Measurements from ENCODE around the gene HIPK2.

HIPK2 gene

GRCh38 chr7:139791316-139791715 is 13.5 kb upstream of the HIPK2 start:
- no peak for DNase-seq (ENCODE audit: low read depth, low spot score)
- H3K4me3 ChIP-seq (ENCODE audit: low read length): no peak overlapping the region

DNA sequence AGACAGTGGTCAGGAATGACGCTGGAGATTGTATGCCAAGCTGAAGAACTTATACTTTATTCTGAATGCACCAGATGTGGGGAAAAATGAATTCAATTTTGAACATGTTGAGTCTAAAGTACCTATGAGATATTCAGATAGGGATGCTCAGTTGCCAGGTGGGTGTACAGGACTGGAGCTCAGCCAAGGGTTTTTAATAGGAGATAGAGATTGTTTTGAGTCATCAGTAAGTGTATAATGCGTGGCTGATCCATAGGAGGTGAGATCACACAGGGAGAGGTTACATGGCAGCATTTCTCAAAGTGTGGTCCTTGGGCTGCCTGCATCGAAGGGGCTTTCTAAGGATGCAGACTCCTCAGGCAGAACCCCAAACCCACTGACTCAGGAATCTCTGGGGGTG is 6.8 kb upstream of the HIPK2 start:
- no peak for DNase-seq (ENCODE audit: low read depth, low spot score)

GRCh38 chr7:139783647-139784385 is 6.0 kb upstream of the HIPK2 start:
- no peak overlapping the region for H3K4me3 ChIP-seq (ENCODE audit: low read length)
- no peak for DNase-seq (ENCODE audit: low read depth, low spot score)

More for the DNA sequence above, 6.8 kb upstream of the HIPK2 start:
- H3K4me3 ChIP-seq (ENCODE audit: low read length): no peak overlapping the region

DNA sequence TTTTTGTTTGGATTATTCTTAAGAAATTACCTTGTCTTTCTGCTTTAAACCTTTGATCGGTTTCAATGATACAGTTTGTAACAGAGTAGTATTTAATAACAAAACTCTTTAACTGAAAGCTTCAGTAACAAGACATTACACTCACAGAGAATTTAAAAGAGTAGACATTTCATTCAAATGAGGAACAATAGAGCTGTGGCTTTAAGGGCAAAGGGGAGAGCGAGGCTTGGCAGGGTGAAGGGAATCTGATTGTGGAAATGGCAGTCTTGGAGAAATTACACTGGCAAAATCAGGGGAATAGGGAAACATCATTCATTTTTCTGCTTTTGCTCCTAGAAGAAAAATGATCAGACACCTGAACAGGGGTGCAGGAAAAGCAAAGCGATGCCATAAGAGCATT is 5.1 kb upstream of the HIPK2 start:
- H3K4me3 ChIP-seq (ENCODE audit: low read length): no peak overlapping the region
- DNase-seq (ENCODE audit: low read depth, low spot score): no peak

GRCh38 chr7:139777133-139777891 is 486 bp downstream of the HIPK2 start:
- no peak for DNase-seq (ENCODE audit: low read depth, low spot score)
- peak overlapping the region; percentile 79 for H3K4me3 ChIP-seq (ENCODE audit: low read length)

DNA sequence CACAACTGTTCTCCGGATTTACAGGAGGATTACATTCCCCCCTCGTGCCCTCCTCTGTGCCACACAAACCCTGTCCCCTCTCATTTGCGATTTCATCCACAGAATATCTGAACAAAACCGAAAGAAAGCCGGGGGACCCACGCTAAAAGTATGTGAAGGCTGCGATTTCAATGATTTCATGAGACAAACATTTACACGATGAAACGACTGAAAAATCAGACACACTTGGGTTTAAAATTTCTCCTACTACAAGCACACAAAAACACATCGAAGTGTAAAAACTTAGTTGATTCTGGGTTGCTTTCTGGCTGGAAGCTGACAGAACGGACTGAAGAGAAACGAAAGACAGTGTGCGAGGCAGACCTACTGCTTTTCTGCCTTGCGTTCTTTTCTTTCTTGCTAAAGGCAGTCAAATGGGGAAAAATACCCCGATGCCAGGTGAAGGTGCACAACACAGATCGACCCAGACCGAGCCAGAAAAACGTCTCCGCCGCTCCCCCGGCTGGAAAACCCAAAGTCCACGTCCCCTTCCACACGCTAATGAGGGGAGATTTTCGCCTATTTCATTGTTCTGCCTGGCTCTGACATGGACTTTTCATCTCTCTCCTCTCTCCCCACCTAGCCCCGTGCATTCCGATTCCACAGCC is 1.2 kb downstream of the HIPK2 start:
- DNase-seq (ENCODE audit: low read depth, low spot score): peak; percentile 30
- H3K4me3 ChIP-seq (ENCODE audit: low read length): peak overlapping the region; percentile 79

- peak; percentile 81 for DNase-seq (ENCODE audit: low read depth, low spot score)
Measured at GRCh38 chr7:139775829-139776266, 1.9 kb downstream of the HIPK2 start.

GRCh38 chr7:139774376-139774775 is 3.4 kb downstream of the HIPK2 start:
- no peak overlapping the region for H3K4me3 ChIP-seq (ENCODE audit: low read length)

More at GRCh38 chr7:139775829-139776266, 1.9 kb downstream of the HIPK2 start:
- H3K4me3 ChIP-seq (ENCODE audit: low read length): peak overlapping the region; percentile 79

GRCh38 chr7:139773371-139773770 is 4.4 kb downstream of the HIPK2 start:
- DNase-seq (ENCODE audit: low read depth, low spot score): no peak
- no peak overlapping the region for H3K4me3 ChIP-seq (ENCODE audit: low read length)

More at GRCh38 chr7:139774376-139774775, 3.4 kb downstream of the HIPK2 start:
- DNase-seq (ENCODE audit: low read depth, low spot score): no peak

GRCh38 chr7:139772873-139773272 is 4.9 kb downstream of the HIPK2 start:
- DNase-seq (ENCODE audit: low read depth, low spot score): no peak
- H3K4me3 ChIP-seq (ENCODE audit: low read length): no peak overlapping the region

- no peak for DNase-seq (ENCODE audit: low read depth, low spot score)
- H3K4me3 ChIP-seq (ENCODE audit: low read length): no peak overlapping the region
Measured at GRCh38 chr7:139772115-139772514, 5.7 kb downstream of the HIPK2 start.

GRCh38 chr7:139771001-139771956 is 6.5 kb downstream of the HIPK2 start:
- H3K4me3 ChIP-seq (ENCODE audit: low read length): no peak overlapping the region
- no peak for DNase-seq (ENCODE audit: low read depth, low spot score)

DNA sequence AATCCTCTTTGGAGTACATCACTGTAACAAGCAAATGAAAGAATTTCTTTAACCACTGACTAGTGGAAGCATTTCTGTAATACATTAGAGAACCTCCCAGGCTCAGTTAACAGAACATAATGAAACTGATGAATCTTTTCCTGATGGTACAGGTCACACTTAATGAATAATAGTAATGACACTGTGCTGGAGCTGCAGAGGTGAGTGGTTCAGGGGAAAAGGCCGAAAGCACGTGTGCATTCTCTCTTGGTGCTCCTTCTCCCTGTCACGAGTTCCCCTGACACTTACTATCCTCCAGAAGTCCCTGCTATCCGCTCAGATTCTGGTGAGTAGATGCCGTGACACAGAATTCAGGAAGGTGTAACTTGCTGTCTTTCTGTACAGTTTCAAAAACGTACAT is 8.0 kb downstream of the HIPK2 start:
- H3K4me3 ChIP-seq (ENCODE audit: low read length): no peak overlapping the region
- no peak for DNase-seq (ENCODE audit: low read depth, low spot score)

DNA sequence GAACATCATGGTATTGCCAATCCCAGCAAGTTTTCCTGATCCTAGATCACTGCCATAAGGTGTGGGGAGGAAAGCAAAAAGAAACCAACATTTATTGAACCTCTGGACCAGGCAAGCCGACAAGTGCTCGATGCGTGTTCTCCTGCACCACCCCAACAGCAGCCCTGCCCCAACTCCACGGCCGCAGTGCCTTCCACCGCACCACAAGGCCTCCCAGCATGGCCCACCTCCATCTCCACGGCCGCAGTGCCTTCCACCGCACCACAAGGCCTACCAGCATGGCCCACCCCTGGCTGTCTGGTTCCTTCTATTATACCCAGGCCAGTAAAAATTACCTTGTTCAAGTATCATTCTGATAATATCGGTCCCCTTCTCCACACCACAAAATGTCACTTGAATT is 8.7 kb downstream of the HIPK2 start:
- DNase-seq (ENCODE audit: low read depth, low spot score): no peak

DNA sequence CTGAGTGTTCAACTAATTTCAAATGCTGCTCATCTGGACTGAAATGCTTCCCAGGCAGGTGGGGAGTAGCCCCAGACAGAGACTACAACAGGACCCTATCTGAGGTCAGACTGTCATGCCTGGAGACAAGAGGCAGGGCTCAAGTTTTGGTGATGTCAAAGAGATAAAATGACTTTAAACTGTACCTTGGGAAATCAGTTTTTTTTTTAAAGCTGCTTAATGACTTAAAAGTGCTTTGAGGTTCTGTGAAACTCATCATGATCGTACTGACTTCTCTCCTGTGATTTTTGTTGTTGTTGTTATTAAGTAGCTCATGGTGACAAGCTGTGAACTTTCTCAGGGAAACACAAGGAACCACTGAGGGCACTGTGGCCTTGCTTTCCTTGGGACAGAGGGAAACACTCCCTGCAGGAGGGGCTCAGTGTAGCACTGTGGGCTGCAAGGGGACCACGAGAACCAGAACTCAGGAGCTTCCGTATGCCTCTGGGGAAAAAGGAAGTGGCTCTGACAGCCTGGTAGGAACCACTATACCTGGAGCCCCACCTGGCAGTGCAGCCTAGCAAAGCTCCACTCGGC is 9.5 kb downstream of the HIPK2 start:
- no peak for DNase-seq (ENCODE audit: low read depth, low spot score)
- no peak overlapping the region for H3K4me3 ChIP-seq (ENCODE audit: low read length)

More for the DNA sequence above, 8.7 kb downstream of the HIPK2 start:
- H3K4me3 ChIP-seq (ENCODE audit: low read length): no peak overlapping the region

DNA sequence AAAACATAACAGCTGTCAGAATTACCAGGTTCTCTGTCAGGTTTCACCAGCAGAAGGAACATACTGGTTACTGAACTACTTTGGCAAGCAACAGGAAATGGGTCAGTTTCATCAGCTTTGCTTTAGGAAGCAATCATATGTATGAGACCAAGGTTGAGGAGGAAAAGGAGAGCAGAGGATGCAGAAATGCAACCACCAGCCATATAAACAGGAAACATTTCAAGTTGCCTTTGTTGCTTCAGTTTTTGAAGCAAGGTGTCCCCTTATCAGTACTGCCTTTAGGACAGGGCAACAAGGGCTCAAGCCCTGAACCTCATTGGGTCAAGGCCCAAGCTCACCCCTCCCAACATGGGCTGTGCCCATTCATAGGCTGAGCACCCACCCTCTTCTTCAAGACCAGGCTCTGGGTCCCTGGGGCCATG is 10.2 kb downstream of the HIPK2 start:
- no peak overlapping the region for H3K4me3 ChIP-seq (ENCODE audit: low read length)
- peak; percentile 78 for DNase-seq (ENCODE audit: low read depth, low spot score)

DNA sequence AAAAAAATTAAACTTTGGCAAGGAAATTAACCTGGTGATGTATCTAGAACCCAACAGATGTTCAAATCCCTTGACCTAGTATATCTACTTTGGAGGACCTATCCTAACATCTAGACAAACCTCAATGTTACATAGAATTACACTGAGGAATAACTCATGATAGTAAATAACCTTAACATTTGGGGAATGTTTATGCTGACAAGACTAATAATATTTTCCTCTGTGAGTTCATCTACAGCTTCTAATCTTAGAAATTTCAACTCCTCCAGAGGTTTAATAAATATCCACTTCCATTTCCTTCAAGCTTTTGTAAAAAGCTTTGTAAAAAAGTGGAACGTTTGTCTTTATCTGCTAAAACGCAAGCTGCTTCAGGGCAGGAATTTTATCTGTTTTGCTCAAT is 12.7 kb downstream of the HIPK2 start:
- no peak for DNase-seq (ENCODE audit: low read depth, low spot score)
- H3K4me3 ChIP-seq (ENCODE audit: low read length): no peak overlapping the region

DNA sequence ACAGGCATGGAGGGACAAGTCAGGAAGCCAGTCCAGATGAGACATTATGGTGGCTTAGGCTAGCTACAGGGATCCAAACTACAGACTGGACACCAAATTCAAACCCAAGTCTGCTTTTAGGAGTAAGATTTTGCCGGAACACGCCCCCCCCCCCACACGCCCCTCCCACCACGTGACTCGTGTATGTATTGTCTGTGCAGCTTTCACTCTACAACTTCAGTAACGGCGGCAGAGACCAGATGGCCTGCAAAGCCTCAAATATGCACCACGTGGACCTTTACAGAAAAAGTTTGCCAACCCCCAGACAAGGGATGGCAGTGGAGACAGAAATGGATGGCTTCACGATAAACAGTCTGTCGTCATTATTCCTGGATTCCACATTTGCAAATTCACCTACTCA is 14.5 kb downstream of the HIPK2 start:
- DNase-seq (ENCODE audit: low read depth, low spot score): no peak

DNA sequence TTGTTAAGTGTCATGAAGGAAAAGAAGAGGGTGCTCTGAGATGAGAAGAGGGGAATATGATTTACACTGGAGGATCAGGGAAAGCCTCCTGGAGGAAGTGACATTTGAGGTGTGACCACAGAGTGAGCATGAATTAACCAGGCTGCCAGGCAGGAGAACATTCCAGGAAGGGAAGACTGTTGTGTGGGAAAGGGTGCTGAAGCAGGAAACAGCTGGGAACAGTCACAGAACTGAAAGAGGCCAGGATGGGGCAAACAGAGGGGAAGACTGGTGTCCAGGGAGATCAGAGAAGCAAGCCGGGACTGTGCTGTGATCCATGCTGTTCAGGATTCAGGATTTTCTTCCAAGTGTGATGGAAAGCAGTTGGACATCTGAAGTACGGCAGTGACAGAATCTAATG is 14.9 kb downstream of the HIPK2 start:
- no peak for DNase-seq (ENCODE audit: low read depth, low spot score)

More for the DNA sequence above, 14.5 kb downstream of the HIPK2 start:
- H3K4me3 ChIP-seq (ENCODE audit: low read length): no peak overlapping the region

More for the DNA sequence above, 14.9 kb downstream of the HIPK2 start:
- no peak overlapping the region for H3K4me3 ChIP-seq (ENCODE audit: low read length)
